Right lobe of liver (tissue), 6 donors: ENCODE results near the gene IBTK. TPM values are rescaled to one million over a fixed set of nuclear protein-coding genes. Genes with fewer than 3 reads are reported as not detected.

ENCODE experiments used
- ATAC-seq, 4 donors: fragments of 200-7000 bp; cut with Tn5 transposase; one replicate each; pipeline ENCODE4 v1.9.1; 2020; ENCODE audit warnings: mild to moderate bottlenecking in 4 of 4, moderate library complexity in 4 of 4
- DNase-seq, 3 donors: peaks; one replicate each; pipeline ENCODE4 v3.0.0-alpha.2; 2020
- H3K27ac ChIP-seq, 3 donors: fragments of 200-600 bp; one replicate each; pipeline ENCODE4 v1.8.0; 2022
- H3K27me3 ChIP-seq, 2 donors: fragments of 200-600 bp; one replicate each; pipeline ENCODE4 v1.8.0; 2022
- H3K36me3 ChIP-seq, 4 donors: fragments of 200-600 bp; sonication (generic) in 1 of 4; one replicate each; pipeline versions ENCODE4 v1.5.1 to v1.8.0; 2017 to 2022; ENCODE audit warnings: control low read depth in 1 of 4
- H3K4me1 ChIP-seq, 4 donors: fragments of 200-600 bp; sonication (generic) in 1 of 4; one replicate each; pipeline versions ENCODE4 v1.5.1 to v1.8.0; 2017 to 2022; ENCODE audit warnings: control low read depth in 1 of 4
- H3K4me3 ChIP-seq, 3 donors: fragments of 200-600 bp; one replicate each; pipeline ENCODE4 v1.8.0; 2022
- H3K9me3 ChIP-seq, 4 donors: fragments of 200-600 bp; sonication (generic) in 1 of 4; one replicate each; pipeline versions ENCODE4 v1.5.1 to v1.8.0; 2017 to 2022; ENCODE audit warnings: control low read depth in 1 of 4
- POLR2A ChIP-seq: fragments of 450-650 bp; IDR thresholded peaks from one replicate; pipeline ENCODE4 v1.6.1; 2017; ENCODE audit warnings: antibody characterized with exemption, mild to moderate bottlenecking
- WGBS: methylation state at CpG from one replicate; pipeline ENCODE4 v1.1.6; 2018; ENCODE audit warnings: low coverage, low lambda C conversion rate; ENCODE audit not compliant: insufficient coverage; ENCODE audit errors: missing lambda C conversion rate; 5-methylcytosine and 5-hydroxymethylcytosine counted together
- intact Hi-C, 2 donors: fragments of 100-400 bp; cut with DNase I; formaldehyde crosslinking; loops; one replicate each; pipeline versions ENCODE4 v1.11.2 to v1.14.1; 2022
- total RNA-seq, 6 experiments: library from RNA; depleted of rRNA in 2 of 6; stranded (reverse); fragments of >200 nt in 2 of 6; fragmentation: NEBNext Ultra II Directional in 3 of 6; extraction: Animal tissue kit (Norgen Biotek cat#: 25700) in 3 of 6; gene quantifications; one replicate each; pipeline versions ENCODE4 v1.1.0 to v1.2.4, GENCODE V29; 2016 to 2023
- TF ChIP-seq, protein P1 (sequence below), 4 donors: fragments of 200-600 bp in 3 of 4; fragments of 450-650 bp in 1 of 4; IDR thresholded peaks; one replicate each; pipeline versions ENCODE4 v1.5.1 to v1.8.0; 2016 to 2022; ENCODE audit warnings: antibody characterized with exemption in 4 of 4, mild to moderate bottlenecking in 2 of 4
- donor health status: DM: no; HTN: yes; CAD: no.
- donor health status: DM: no; HTN: no; CAD: no.
- donor health status: DM: no; HTN: no; CAD: no.
- donor health status: DM: no; HTN: yes; CAD: no.
- donor health status: DM: no; HTN: yes; CAD: no.

Gene IBTK
- total RNA-seq, 6 experiments from 2014 or later: 24.9 to 44.5 (median 28.9) TPM

DNA sequence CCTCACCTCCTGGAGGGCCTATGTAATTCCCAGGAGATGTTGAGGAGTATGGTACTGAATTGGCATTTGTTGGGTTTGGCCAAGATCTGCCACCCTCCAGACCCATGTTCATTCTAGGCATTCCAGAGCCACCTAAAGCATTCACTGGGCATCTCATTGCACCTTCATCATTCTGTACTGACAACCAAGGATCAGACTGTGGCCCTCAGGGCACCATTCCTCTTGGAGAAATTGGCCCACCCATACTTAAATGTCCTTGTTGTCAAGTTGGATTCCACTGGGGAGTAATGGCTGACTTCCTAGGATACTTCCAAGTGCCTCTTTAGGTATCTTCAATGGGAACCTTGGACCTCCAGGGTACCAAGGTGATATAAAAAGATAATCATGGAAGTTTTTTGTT lies 16.8 kb upstream of the IBTK start:
- Histone ChIP-seq H3K27ac (no peak overlapping the region), H3K4me3 (no peak overlapping the region), H3K36me3 (no peaks in the 10 kb centered on the region), H3K27me3 (no peaks in the 10 kb centered on the region), H3K4me1 (no peaks in the 10 kb centered on the region), H3K9me3 (no peaks in the 10 kb centered on the region)
- no peak for TF ChIP-seq POLR2A
- TF ChIP-seq, protein P1, sequence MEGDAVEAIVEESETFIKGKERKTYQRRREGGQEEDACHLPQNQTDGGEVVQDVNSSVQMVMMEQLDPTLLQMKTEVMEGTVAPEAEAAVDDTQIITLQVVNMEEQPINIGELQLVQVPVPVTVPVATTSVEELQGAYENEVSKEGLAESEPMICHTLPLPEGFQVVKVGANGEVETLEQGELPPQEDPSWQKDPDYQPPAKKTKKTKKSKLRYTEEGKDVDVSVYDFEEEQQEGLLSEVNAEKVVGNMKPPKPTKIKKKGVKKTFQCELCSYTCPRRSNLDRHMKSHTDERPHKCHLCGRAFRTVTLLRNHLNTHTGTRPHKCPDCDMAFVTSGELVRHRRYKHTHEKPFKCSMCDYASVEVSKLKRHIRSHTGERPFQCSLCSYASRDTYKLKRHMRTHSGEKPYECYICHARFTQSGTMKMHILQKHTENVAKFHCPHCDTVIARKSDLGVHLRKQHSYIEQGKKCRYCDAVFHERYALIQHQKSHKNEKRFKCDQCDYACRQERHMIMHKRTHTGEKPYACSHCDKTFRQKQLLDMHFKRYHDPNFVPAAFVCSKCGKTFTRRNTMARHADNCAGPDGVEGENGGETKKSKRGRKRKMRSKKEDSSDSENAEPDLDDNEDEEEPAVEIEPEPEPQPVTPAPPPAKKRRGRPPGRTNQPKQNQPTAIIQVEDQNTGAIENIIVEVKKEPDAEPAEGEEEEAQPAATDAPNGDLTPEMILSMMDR (IDR thresholded peaks at IDR 0.05): no peak
- ATAC-seq: no peak
- DNase-seq: no peak
- intact Hi-C loops: loop anchor here in 1 of 2 donors (10.0 kb wide), 1 partner anchor 790 kb away; no protein-coding TSS in a partner anchor

DNA sequence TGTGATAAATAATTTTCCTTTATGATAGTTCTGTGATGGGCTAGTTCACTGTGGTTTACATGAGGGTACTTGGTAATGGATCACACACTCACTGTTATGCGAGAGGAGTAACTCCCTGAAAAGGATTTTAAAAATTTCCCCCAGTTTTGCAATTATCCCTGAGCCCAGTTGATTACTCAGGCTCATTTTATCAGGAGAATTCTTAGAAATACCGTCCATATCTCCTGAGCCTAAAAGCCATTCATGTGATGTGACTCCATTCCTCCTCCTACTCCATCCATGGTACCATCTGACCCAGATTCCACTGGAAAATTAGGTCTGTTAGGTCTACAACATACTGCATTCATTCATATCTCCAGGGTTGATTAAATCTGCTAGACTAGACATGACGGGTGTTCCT lies 16.4 kb upstream of the IBTK start:
- Histone ChIP-seq H3K36me3 (no peaks in the 10 kb centered on the region), H3K4me1 (no peaks in the 10 kb centered on the region), H3K27ac (no peak overlapping the region), H3K27me3 (no peaks in the 10 kb centered on the region), H3K4me3 (no peak overlapping the region), H3K9me3 (no peaks in the 10 kb centered on the region)
- DNase-seq: no peak
- no peak for TF ChIP-seq POLR2A
- TF ChIP-seq, protein P1 (IDR thresholded peaks at IDR 0.05): no peak
- no peak for ATAC-seq
- 82% methylated on average over 3 of the region's 3 CpGs for WGBS
- intact Hi-C loops: loop anchor here in 1 of 2 donors (10.0 kb wide), 1 partner anchor 791 kb away; no protein-coding TSS in a partner anchor

DNA sequence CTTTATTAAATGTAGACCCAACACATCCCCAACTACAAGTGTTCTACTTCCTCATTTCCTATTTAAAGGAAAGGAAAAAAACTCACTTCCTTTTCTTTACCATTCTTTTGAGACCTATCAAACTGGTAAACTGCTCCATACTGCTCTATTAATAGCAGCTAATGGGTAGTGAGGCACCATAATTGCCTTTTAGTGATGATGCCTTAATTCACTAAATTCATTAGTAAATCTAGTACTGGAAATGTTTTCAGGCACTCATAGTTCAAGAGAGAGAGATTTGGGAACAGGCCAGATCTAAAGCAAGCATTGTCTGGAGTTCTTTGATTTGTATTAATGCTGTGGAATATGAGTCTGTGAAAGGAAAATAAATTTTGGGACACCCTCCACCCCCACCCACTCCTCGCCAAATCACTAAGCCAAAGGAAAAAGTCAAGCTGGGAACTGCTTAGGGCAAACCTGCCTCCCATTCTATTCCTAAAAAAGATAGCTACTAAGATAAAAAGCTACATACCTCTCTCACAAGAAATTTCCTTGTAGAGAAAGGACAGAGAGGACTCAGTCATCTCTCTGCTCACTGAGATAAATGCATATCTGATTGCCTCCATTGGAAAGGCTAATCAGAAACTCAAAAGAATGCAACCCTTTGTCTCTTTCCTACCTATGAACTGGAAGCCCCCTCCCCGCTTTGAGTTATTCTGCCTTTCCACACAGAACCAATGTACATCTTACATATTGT lies 13.6 kb upstream of the IBTK start:
- WGBS: 74% methylated on average over 2 of the region's 2 CpGs

DNA sequence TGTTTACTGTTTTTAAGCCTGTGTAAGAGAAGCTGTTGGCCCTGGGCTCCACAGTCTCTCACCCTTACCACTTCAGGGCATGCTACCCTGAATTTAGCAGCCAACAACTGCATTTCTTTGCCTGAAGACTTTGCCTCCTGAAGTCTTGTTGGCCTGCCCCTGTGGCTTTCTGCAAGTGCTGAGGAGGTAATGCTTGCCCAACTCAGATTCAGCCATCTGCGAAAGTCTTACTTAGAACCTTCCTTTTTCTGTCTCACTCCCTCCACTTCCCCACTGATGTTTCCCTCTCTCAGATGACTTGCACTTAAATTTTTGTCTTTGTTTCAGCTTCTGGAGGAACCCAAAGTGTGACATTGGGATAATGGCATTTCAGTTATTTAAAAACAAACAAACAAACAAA lies 11.8 kb upstream of the IBTK start:
- no peak for DNase-seq
- H3K9me3 ChIP-seq: no peaks in the 10 kb centered on the region
- H3K36me3 ChIP-seq: no peaks in the 10 kb centered on the region
- no peak overlapping the region for H3K4me3 ChIP-seq
- no peak overlapping the region for H3K27ac ChIP-seq
- TF ChIP-seq, protein P1 (IDR thresholded peaks at IDR 0.05): no peak
- intact Hi-C loops: no loop called here
- no peak for ATAC-seq
- 100% methylated on average over 1 of the region's 1 CpG for WGBS
- no peaks in the 10 kb centered on the region for H3K4me1 ChIP-seq
- no peaks in the 10 kb centered on the region for H3K27me3 ChIP-seq

More for the DNA sequence above, 13.6 kb upstream of the IBTK start:
- intact Hi-C loops: loop anchor here in 1 of 2 donors (10.0 kb wide), 1 partner anchor 794 kb away; no protein-coding TSS in a partner anchor
- ATAC-seq (no peak), DNase-seq (no peak)
- TF ChIP-seq, protein P1 (IDR thresholded peaks at IDR 0.05): no peak
- TF ChIP-seq POLR2A: no peak
- Histone ChIP-seq H3K4me3 (no peak overlapping the region), H3K9me3 (no peaks in the 10 kb centered on the region), H3K4me1 (no peaks in the 10 kb centered on the region), H3K36me3 (no peaks in the 10 kb centered on the region), H3K27me3 (no peaks in the 10 kb centered on the region), H3K27ac (no peak overlapping the region)
